GM04504 (cell line): ENCODE results near the gene TEDDM1.
A peak's percentile ranks its signal among the peaks of the same experiment; 100 is the strongest.

ENCODE experiments used
- DNase-seq: peaks from one replicate; pipeline ENCODE4 v3.0.0-alpha.2; 2012; ENCODE audit warnings: low read depth

Gene TEDDM1

GRCh38 chr1:182406012-182406411 is 5.5 kb upstream of the TEDDM1 start:
- no peak for DNase-seq

GRCh38 chr1:182405578-182405977 is 5.1 kb upstream of the TEDDM1 start:
- DNase-seq = no peak

DNA sequence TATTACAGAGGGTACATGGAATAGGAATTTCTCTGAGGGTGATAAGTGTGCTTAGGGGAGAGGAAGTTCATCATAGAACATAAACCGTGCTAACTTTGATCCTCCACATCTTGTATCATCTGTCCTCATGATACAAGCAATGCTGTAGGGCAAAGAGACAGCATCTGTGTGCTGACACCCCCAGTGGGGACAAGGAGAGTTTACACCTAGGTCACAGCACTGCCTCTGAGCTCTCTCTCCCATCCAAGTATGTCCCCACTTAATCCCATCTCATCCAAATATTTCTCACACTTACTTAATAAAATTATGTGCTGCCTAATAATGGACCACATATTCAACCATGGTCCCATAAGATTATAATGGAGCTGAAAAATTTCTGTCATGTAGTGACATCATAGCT is 4.3 kb upstream of the TEDDM1 start:
- no peak for DNase-seq

DNA sequence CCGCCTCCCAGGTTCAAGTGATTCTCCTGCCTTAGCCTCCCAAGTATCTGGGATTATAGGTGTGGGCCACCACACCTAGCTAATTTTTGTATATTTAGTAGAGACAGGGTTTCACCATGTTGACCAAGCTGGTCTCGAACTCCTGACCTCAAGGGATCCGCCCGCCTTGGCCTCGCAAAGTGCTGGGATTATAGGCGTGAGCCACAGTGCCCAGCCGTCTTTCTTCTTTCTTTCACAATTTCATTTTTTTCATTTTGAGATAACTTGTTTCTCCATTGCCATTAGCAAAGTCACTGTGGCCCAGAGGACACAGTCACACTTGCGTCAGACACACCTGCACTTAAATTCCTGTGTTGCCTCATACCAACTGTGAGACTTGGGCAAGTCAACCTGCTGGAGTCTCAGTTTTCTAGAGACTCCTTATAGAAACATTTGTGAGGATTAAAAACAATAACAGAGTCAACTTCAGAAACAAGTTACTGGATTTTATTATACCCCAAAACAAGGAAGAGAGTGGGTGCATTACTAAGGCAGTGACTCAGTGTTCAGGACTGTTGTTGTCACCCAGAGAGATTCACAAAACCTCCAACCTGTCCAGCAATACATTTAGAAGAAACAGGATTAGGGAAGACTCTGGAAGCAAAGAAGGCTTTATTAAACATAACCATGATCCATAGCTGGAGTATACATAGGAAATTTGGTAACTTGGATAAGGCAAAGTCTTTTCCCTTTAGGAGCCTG is 2.6 kb downstream of the TEDDM1 start:
- DNase-seq = no peak

DNA sequence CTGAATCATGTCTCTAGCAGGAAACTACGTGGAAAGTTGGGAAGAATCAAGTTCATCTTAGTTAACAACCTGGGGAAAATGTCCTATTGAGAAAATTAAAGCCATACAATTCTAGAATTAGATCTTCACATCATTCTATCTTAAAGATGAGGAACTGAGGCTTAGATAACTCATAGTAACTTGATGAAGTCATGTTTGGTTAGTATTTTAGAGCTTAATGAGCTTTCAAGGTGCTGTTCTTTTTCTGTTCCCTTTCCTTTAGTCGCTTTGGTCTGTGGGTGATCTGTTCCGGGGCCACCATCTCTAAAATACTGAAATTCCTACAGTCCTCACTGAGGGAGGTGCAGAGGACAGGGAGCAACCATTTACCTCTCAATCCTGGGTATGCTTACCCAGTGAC is 4.6 kb downstream of the TEDDM1 start:
- no peak for DNase-seq

GRCh38 chr1:182394055-182394775 is 6.3 kb downstream of the TEDDM1 start:
- no peak for DNase-seq

DNA sequence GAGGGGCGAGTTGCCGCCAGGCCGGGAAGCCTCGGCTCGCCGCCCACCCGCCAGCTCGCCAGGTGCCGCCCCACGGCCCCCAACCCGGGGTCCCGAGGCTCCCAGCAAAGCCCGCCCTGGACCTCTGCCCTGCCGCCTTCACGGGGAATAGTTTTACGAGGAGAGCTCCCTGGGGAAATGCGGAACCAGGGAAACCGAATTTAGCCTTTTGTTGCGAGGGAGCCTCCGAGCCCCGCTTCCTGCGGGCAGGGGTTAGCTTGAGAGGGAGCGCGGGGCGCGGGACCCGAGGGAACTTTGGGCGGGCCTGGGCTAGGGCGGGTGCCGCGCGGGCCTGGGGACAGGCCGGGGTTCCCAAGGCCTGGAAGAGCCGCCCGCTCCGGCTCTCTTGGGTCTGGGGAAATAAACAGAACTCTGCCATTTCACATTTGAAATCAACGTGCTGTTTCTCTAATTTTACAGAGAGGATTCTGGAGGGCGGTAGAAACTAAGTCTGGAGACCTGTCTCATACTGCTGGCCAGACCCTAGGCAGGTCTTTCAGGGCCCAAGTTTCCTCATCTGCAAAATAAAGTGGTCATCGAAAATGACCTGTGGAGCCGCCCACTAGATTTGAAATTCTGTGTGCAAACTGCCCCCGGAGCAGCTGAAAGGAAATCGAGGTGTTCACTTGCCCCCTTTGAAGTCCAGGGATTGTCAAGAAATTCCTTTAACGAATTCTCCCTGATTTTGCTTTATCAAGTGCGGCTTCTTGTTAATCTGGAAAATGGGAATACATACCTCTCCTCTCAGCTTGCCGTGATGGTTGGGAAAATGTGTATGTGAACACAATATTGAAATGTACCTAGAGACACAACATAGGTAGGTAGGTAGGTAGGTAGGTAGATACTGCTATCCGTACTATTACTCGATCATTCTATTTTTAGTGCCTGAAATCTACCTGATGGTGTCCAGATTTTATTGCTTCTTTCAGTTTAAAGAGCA is 8.1 kb downstream of the TEDDM1 start:
- peak; percentile 10 for DNase-seq

GRCh38 chr1:182391362-182392049 is 9.0 kb downstream of the TEDDM1 start, which contains the start of gene GLUL:
GLUL (minus strand) TSS chr1:182391790; CDS start chr1:182388737, 3,053 bp downstream.
- DNase-seq = peak; percentile 83

DNA sequence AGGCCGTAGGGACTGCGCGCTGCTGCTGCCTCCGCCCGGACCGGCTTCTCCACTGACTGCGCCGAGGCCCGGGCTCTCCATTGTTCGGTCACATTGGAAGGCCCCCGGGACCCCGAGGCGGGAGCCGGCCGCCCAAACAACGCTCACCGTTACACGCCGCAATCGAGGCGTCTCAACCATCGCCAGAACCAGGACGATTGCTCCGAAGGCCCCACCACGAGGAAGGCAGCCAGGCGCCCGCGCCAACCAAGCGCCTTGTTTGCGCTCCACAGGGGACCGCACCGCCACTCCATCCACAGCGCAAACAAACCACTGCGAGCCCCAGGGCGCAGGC is 9.5 kb downstream of the TEDDM1 start:
- DNase-seq = no peak

- DNase-seq = no peak
These were observed 10.8 kb downstream of the TEDDM1 start for GRCh38 chr1:182389619-182390047.

DNA sequence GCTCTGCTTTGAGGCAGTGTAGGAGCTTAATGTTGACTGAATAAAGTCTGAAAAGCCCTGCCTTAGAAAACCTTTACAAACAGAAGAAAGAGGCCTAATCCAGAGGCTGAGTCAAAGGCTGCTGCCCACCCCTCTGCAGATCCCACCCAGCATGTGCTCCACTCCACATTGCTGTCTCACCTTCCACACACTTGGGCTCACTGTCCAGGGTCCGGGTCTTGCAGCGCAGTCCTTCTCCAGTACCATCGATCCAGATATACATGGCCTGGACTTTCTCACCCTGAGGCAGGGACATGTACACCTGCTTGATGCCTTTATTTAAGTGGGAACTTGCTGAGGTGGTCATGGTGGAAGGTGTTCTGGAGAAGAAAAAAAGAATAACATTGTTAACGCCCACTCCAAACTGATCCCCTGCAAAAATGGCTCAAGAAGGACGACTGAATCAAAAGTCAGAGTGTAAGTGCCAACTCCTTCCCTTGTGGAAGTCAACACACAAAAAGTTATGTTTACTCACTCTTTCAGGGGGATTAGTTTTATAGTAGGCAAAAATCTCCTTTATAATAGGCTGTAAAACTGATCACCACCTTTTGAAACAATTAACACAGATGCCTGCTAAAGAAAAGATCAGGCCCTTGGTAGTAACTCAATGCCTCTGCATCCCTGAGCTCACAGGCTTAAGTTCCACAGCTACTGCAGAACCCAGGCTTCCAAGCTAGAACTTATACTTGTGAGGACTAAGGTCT is 11.9 kb downstream of the TEDDM1 start:
- no peak for DNase-seq

- no peak for DNase-seq
These were observed 12.9 kb downstream of the TEDDM1 start for GRCh38 chr1:182387566-182387965.

DNA sequence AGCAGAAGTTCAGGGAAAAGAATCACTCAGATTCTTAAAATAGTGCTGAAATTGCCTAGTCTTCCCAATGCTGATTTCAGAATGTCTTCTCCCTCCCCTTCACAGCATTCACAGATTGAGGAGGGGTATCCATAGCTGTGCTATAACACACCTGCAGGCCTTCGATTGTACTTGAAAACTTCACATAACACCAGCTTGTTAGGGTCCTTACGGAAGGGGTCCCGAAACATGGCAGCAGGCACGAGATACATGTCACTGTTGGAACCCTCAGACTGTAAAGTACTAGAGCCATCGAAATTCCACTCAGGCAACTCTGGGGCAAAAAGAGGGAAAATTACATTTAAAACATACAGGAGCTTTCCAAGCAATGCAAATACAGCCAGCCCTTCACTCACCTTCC is 13.5 kb downstream of the TEDDM1 start:
- no peak for DNase-seq

GRCh38 chr1:182385885-182386853 is 14.3 kb downstream of the TEDDM1 start:
- no peak for DNase-seq

DNA sequence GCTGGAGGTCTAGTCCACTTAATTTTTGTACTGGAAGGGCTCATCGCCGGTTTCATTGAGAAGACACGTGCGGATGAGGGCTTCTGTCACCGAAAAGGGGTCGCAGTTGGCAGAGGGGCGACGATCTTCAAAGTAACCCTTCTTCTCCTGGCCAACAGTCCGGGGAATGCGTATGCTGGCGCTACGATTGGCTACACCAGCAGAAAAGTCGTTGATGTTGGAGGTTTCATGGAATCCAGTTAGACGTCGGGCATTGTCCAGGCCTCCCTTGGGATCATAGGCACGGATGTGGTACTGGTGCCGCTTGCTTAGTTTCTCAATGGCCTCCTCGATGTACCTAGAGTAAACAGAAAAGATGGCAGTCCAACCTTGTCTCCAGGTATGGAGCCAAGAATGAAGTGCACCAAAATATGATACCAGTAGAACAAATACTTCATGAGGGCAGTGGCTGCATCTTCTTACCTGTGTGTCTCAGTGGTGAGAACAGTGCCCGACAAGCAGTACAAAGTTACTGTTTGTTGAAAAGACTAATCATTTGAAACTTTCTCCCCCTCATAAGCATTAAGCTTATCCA is 16.0 kb downstream of the TEDDM1 start:
- DNase-seq = no peak

DNA sequence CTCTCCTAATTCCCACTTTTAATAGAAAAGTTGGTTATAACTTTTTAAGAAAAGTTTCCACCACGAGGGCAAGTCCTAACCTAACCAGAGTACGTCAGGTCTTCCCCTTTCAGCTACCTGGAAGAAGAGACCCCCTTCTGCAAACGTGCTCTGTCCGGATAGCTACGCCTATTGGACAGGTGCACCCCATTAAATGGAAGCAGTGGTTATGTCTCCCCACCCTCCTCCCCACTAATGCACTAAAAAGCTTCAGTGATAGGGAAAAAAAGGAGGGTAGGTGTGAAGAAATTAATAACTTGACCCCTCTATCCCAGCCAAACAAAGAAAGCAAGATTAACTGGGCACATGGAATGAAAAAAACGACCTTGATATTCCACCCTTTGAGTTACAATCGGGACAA is 16.5 kb downstream of the TEDDM1 start:
- DNase-seq = no peak

DNA sequence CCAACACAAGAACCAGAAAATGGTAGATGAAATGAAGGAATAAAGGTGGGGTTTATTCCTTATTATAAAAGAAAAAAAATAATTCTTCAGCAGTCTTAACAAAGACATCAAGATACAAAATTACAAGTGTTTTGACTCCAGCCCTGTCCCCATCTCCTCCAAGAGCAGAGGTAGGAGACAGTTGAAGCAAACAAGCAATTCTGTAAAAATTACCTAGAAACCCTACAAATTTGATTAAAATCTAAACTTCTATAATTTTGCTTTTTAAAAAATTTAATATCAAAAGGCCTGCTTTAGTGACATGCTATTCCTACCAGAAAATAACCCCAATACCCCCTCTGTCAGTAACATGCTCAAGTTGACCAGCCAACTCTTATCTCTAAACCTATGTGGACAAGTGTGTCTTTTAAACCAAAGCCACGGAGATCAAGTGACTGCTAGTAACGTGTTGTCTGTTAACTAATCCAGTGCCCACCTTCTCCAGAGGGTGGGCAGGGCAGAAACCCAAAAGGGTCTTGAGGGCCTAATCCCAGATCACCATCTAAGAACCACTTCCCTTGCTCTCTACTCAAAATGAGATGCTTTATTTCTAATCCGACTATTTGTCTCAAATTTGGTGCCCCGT is 17.3 kb downstream of the TEDDM1 start:
- DNase-seq = no peak

- no peak for DNase-seq
These were observed 18.3 kb downstream of the TEDDM1 start for GRCh38 chr1:182381962-182382819.
